IMR-90 (cell line): Measurements from ENCODE around the gene CCR6. TPM values are rescaled to one million over a fixed set of nuclear protein-coding genes. Genes with fewer than 3 reads are reported as not detected.

ENCODE experiments used
- ATAC-seq: fragments of 200-7000 bp; cut with Tn5 transposase; 2 replicates; pipeline ENCODE4 v1.9.1; 2020; ENCODE audit warnings: low read depth, mild to moderate bottlenecking, moderate library complexity
- BruUV-seq: library from RNA; stranded (reverse); fragments of 400-500 nt; replicated peaks from 2 replicates; lab custom pipeline; 2021; lab: Mats Ljungman, UMichigan
- CTCF ChIA-PET: fragments of 300-600 bp; formaldehyde crosslinking; extraction: SDS; loops from one replicate; lab custom pipeline; 2021; ENCODE audit warnings: antibody characterized with exemption; lab: Yijun Ruan, JAX
- POLR2A ChIA-PET: fragments of 300-600 bp; sonication (Branson Sonifier 250); formaldehyde crosslinking; loops from one replicate; lab custom pipeline; 2022; ENCODE audit warnings: antibody characterized with exemption; ENCODE audit not compliant: unreplicated experiment; lab: Charles Lee
- DNase-seq: peaks from one replicate; pipeline ENCODE4 v3.0.0; 2013
- H2AFZ ChIP-seq: replicated peaks from 2 replicates; pipeline ENCODE3; 2013; ENCODE audit warnings: low read length, mild to moderate bottlenecking; ENCODE audit not compliant: poor library complexity
- H2AK5ac ChIP-seq: 2 replicates; pipeline ENCODE4 v1.6.1; 2013; ENCODE audit warnings: low read depth, low read length, inconsistent platforms
- H2AK9ac ChIP-seq: replicated peaks from 2 replicates; pipeline ENCODE3; 2013; ENCODE audit warnings: mild to moderate bottlenecking, low read depth, low read length, moderate library complexity; ENCODE audit not compliant: poor library complexity
- H2BK120ac ChIP-seq: 2 replicates; pipeline ENCODE4 v1.6.1; 2013; ENCODE audit warnings: low read depth, low read length, inconsistent platforms
- H2BK15ac ChIP-seq: 3 replicates; pipeline ENCODE4 v1.6.1; 2013; ENCODE audit warnings: low read depth, low read length, inconsistent platforms
- H2BK20ac ChIP-seq: 2 replicates; pipeline ENCODE4 v1.6.1; 2013; ENCODE audit warnings: low read depth, mild to moderate bottlenecking, inconsistent platforms, low read length, moderate library complexity
- H2BK5ac ChIP-seq: 2 replicates; pipeline ENCODE4 v1.6.1; 2013; ENCODE audit warnings: mild to moderate bottlenecking, low read depth, low read length, inconsistent platforms; ENCODE audit not compliant: poor library complexity, severe bottlenecking
- H3K14ac ChIP-seq: replicated peaks from 2 replicates; pipeline ENCODE4 v1.6.1; 2013; ENCODE audit warnings: low read depth, low read length, inconsistent platforms
- H3K18ac ChIP-seq: 2 replicates; pipeline ENCODE4 v1.6.1; 2013; ENCODE audit warnings: low read depth, low read length, control low read depth
- H3K23ac ChIP-seq: 2 replicates; pipeline ENCODE4 v1.6.1; 2013; ENCODE audit warnings: low read depth, low read length, inconsistent platforms
- H3K27ac ChIP-seq: 2 replicates; pipeline ENCODE4 v1.5.1; 2013; ENCODE audit warnings: mild to moderate bottlenecking, control low read depth, low read length; ENCODE audit not compliant: insufficient read depth
- H3K27me3 ChIP-seq: 2 replicates; pipeline ENCODE4 v1.6.1; 2013; ENCODE audit warnings: low read length; ENCODE audit not compliant: control insufficient read depth, insufficient read depth
- H3K36me3 ChIP-seq: 2 replicates; pipeline ENCODE4 v1.6.1; 2013; ENCODE audit warnings: low read length, mixed read lengths; ENCODE audit not compliant: control insufficient read depth, insufficient read depth
- H3K4ac ChIP-seq: 2 replicates; pipeline ENCODE4 v1.6.1; 2013; ENCODE audit warnings: low read depth, low read length, inconsistent platforms
- H3K4me1 ChIP-seq: 2 replicates; pipeline ENCODE4 v1.6.1; 2013; ENCODE audit warnings: low read length, mixed read lengths; ENCODE audit not compliant: control insufficient read depth, insufficient read depth
- H3K4me2 ChIP-seq: 2 replicates; pipeline ENCODE4 v1.6.1; 2013; ENCODE audit warnings: low read depth, mild to moderate bottlenecking, control low read depth, low read length, moderate library complexity
- H3K4me3 ChIP-seq: 2 replicates; pipeline ENCODE4 v1.5.1; 2013; ENCODE audit warnings: low read depth, mild to moderate bottlenecking, control low read depth, low read length, moderate library complexity; ENCODE audit not compliant: insufficient read depth
- H3K56ac ChIP-seq: 2 replicates; pipeline ENCODE4 v1.6.1; 2013; ENCODE audit warnings: low read length, inconsistent platforms; ENCODE audit not compliant: insufficient read depth; ENCODE audit errors: extremely low read depth
- H3K79me1 ChIP-seq, 2 experiments: 2 replicates each; pipeline ENCODE4 v1.6.1; 2013; ENCODE audit warnings: low read length in 2 of 2, inconsistent platforms in 1 of 2, low read depth in 1 of 2
- H3K9ac ChIP-seq: 2 replicates; pipeline ENCODE4 v1.6.1; 2013; ENCODE audit warnings: low read depth, low read length, control low read depth
- H3K9me1 ChIP-seq: 2 replicates; pipeline ENCODE4 v1.6.1; 2013; ENCODE audit warnings: low read length, inconsistent platforms; ENCODE audit not compliant: insufficient read depth
- H3K9me3 ChIP-seq: 2 replicates; pipeline ENCODE4 v1.6.1; 2013; ENCODE audit warnings: low read length; ENCODE audit not compliant: control insufficient read depth, insufficient read depth
- H4K20me1 ChIP-seq: 2 replicates; pipeline ENCODE4 v1.6.1; 2013; ENCODE audit warnings: low read length, inconsistent platforms; ENCODE audit not compliant: insufficient read depth
- H4K5ac ChIP-seq: 2 replicates; pipeline ENCODE4 v1.6.1; 2013; ENCODE audit warnings: mild to moderate bottlenecking, low read depth, low read length, control low read depth
- H4K8ac ChIP-seq, 2 experiments: 2 replicates each; pipeline ENCODE4 v1.6.1; 2013; ENCODE audit warnings: low read depth in 2 of 2, low read length in 2 of 2, control low read depth in 1 of 2, inconsistent platforms in 1 of 2
- H4K91ac ChIP-seq: 2 replicates; pipeline ENCODE4 v1.6.1; 2013; ENCODE audit warnings: low read depth, low read length, inconsistent platforms; ENCODE audit not compliant: insufficient read depth
- FOS ChIP-seq: fragments of 150-350 bp; IDR thresholded peaks from 2 replicates; pipeline ENCODE4 v1.6.1; 2016; ENCODE audit warnings: low read depth, low read length
- MAFK ChIP-seq: IDR thresholded peaks from 2 replicates; pipeline ENCODE4 v1.6.1; 2012; ENCODE audit warnings: low read depth, low read length, improper control_type of control experiment
- MAZ ChIP-seq: IDR thresholded peaks from 2 replicates; pipeline ENCODE4 v1.6.1; 2012; ENCODE audit warnings: low read depth, mild to moderate bottlenecking, low read length, improper control_type of control experiment, moderate library complexity, borderline replicate concordance
- MXI1 ChIP-seq: IDR thresholded peaks from 2 replicates; pipeline ENCODE4 v1.6.1; 2012; ENCODE audit warnings: low read depth, mild to moderate bottlenecking, low read length, moderate library complexity, borderline replicate concordance
- SMC3 ChIP-seq: fragments of 150-350 bp; IDR thresholded peaks from 2 replicates; pipeline ENCODE4 v1.6.1; 2016; ENCODE audit warnings: low read depth, mild to moderate bottlenecking, antibody characterized with exemption, low read length, moderate library complexity
- WGBS, 2 experiments: methylation state at CpG; one replicate each; pipeline versions ENCODE4 v1.1.5 to v1.1.7; 2013; ENCODE audit warnings: missing lambda C conversion rate in 2 of 2; ENCODE audit not compliant: insufficient read length in 1 of 2; ENCODE audit errors: extremely low coverage in 2 of 2; 5-methylcytosine and 5-hydroxymethylcytosine counted together
- dilution Hi-C: fragments of 300-500 bp; cut with HindIII; formaldehyde crosslinking; loops from one replicate; pipeline ENCODE4 v1.14.3; 2018; ENCODE audit warnings: low sequenced_read_pairs; ENCODE audit not compliant: unreplicated experiment
- in situ Hi-C: fragments of 300-500 bp; cut with MboI; formaldehyde crosslinking; loops from 3 replicates; pipeline ENCODE4 v1.14.3; 2019; ENCODE audit warnings: low sequenced_read_pairs, inconsistent platforms, mixed read lengths
- intact Hi-C: fragments of 100-400 bp; cut with micrococcal nuclease; formaldehyde crosslinking; loops from 2 replicates; pipeline ENCODE4 v1.10.0; 2022
- polyA plus RNA-seq, 3 experiments: library from polyadenylated mRNA; depleted of rRNA; stranded (reverse); fragments of >200 nt; gene quantifications; 2 replicates each; pipeline ENCODE4 v1.2.3, GENCODE V29; 2012; ENCODE audit warnings: low replicate concordance in 1 of 3
- total RNA-seq: library from RNA; depleted of rRNA; stranded (reverse); fragments of >200 nt; gene quantifications from 2 replicates; pipeline ENCODE4 v1.2.3, GENCODE V29; 2012
- TF ChIP-seq, protein P1 (sequence below): conservative IDR thresholded peaks from 2 replicates; pipeline ENCODE4 v1.5.1; 2012; ENCODE audit warnings: mild to moderate bottlenecking, low read depth, low read length, improper control_type of control experiment
- TF ChIP-seq, protein P2 (sequence below): fragments of 150-350 bp; IDR thresholded peaks from 2 replicates; pipeline ENCODE4 v1.6.1; 2017; ENCODE audit warnings: mild to moderate bottlenecking, antibody characterized with exemption, low read length, low read depth

The CCR6 gene
- total and polyA plus RNA-seq, 2 of the 4 experiments (the other 2 are of a cell fraction) = not detected

DNA sequence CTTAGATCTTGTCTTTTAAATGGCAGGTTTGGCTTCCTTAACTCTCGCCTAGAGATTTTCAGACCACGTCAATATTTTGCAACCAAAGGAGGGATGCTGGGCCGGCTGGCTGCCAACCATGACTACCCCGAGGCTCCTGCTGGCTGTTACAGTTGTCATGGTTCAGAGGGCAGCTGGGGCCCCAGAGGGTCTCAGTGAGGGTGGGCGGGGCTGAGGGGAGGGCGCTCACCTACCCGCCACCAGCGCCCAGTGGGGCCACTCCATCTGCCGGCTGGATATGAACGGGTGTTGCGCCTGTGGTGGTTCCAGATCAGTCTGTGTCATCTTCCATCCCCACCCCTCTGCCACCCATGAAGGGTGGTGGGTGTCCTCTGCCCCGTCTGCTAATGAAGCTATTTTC, 22.6 kb downstream of the CCR6 start:
- no peak overlapping the region for H3K18ac ChIP-seq
- WGBS, 2 experiments = no CpG with 5 or more reads among the region's 12 CpGs
- BruUV-seq = no TSS peak
- no peak overlapping the region for H3K4ac ChIP-seq
- H4K5ac ChIP-seq = no peak overlapping the region
- no peak overlapping the region for H2BK120ac ChIP-seq
- no peak overlapping the region for H2AK5ac ChIP-seq
- H3K9me3 ChIP-seq = peaks cover 18% of the 10 kb centered on the region
- H3K27ac ChIP-seq = no peak overlapping the region
- no peak for ATAC-seq
- dilution Hi-C loops (no loop called here), in situ Hi-C loops (no loop called here), intact Hi-C loops (no loop called here)
- DNase-seq = no peak
- H3K14ac ChIP-seq = no peak overlapping the region
- H4K91ac ChIP-seq = no peak overlapping the region
- no peak overlapping the region for H3K4me2 ChIP-seq
- POLR2A ChIA-PET = no interaction called here
- no peaks in the 10 kb centered on the region for H3K4me1 ChIP-seq
- no peak overlapping the region for H2BK5ac ChIP-seq
- CTCF ChIA-PET = no interaction called here
- H4K20me1 ChIP-seq = no peaks in the 10 kb centered on the region
- TF ChIP-seq MXI1 = no peak
- no peak for TF ChIP-seq MAFK
- TF ChIP-seq, protein P1, sequence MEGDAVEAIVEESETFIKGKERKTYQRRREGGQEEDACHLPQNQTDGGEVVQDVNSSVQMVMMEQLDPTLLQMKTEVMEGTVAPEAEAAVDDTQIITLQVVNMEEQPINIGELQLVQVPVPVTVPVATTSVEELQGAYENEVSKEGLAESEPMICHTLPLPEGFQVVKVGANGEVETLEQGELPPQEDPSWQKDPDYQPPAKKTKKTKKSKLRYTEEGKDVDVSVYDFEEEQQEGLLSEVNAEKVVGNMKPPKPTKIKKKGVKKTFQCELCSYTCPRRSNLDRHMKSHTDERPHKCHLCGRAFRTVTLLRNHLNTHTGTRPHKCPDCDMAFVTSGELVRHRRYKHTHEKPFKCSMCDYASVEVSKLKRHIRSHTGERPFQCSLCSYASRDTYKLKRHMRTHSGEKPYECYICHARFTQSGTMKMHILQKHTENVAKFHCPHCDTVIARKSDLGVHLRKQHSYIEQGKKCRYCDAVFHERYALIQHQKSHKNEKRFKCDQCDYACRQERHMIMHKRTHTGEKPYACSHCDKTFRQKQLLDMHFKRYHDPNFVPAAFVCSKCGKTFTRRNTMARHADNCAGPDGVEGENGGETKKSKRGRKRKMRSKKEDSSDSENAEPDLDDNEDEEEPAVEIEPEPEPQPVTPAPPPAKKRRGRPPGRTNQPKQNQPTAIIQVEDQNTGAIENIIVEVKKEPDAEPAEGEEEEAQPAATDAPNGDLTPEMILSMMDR = no peak
- TF ChIP-seq FOS = no peak
- no peak for TF ChIP-seq MAZ
- no peak for TF ChIP-seq SMC3
- TF ChIP-seq, protein P2, sequence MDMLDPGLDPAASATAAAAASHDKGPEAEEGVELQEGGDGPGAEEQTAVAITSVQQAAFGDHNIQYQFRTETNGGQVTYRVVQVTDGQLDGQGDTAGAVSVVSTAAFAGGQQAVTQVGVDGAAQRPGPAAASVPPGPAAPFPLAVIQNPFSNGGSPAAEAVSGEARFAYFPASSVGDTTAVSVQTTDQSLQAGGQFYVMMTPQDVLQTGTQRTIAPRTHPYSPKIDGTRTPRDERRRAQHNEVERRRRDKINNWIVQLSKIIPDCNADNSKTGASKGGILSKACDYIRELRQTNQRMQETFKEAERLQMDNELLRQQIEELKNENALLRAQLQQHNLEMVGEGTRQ = no peak
- H3K79me1 ChIP-seq = no peaks in the 10 kb centered on the region
- H3K56ac ChIP-seq = no peak overlapping the region
- H3K9ac ChIP-seq = no peak overlapping the region
- H2AK9ac ChIP-seq = no peak overlapping the region
- H2BK15ac ChIP-seq = no peak overlapping the region
- no peak overlapping the region for H3K4me3 ChIP-seq
- no peak overlapping the region for H3K23ac ChIP-seq
- no peaks in the 10 kb centered on the region for H3K36me3 ChIP-seq
- H2BK20ac ChIP-seq = no peak overlapping the region
- no peak overlapping the region for H4K8ac ChIP-seq
- no peaks in the 10 kb centered on the region for H3K9me1 ChIP-seq
- no peak overlapping the region for H2AFZ ChIP-seq
- H3K27me3 ChIP-seq = no peaks in the 10 kb centered on the region
